HG02798 (cell line): Measurements from ENCODE around the gene THY1.
"Not testable (repeated sequence)": the region's sequence is repeated elsewhere in the genome, so short reads cannot be mapped to it uniquely, and the experiment has no call there.

Experiments
- ATAC-seq: cut with Tn5 transposase; IDR thresholded peaks from one replicate; pipeline ENCODE4 v1.9.1; 2021; ENCODE audit warnings: mild to moderate bottlenecking; ENCODE audit not compliant: unreplicated experiment, poor library complexity

Gene THY1

DNA sequence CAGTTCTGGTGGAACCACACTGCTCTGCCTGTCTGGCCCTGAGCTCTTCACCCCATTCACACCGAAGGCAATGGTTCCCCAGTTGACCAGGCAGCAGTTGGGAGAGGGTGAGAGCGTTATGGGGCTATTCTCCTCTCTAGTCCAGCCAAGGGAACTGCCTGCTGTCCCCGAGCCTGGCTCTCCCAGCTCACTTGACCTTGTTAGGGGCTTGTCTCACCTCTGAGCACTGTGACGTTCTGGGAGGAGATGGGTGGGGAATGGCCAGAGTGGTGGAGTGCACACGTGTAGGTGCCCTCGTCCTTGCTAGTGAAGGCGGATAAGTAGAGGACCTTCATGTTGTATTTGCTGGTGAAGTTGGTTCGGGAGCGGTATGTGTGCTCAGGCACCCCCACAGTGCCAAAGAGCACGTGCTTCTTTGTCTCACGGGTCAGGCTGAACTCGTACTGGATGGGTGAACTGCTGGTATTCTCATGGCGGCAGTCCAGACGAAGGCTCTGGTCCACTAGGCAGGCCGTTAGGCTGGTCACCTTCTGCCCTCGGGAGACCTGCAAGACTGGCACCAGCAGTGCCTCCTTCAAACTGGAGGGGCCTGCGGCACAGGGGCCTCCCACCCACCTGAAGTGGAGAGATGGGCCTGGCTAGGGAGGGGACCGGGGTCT lies 3.0 kb downstream of the THY1 start:
- ATAC-seq: no peak

GRCh38 chr11:119419246-119419645 lies 3.7 kb downstream of the THY1 start:
- no peak for ATAC-seq

GRCh38 chr11:119418759-119419158 lies 4.2 kb downstream of the THY1 start:
- no peak for ATAC-seq

- ATAC-seq: no peak
These were observed 5.0 kb downstream of the THY1 start for GRCh38 chr11:119417726-119418540.

- no peak for ATAC-seq
These were observed 6.1 kb downstream of the THY1 start for GRCh38 chr11:119416606-119417580.

DNA sequence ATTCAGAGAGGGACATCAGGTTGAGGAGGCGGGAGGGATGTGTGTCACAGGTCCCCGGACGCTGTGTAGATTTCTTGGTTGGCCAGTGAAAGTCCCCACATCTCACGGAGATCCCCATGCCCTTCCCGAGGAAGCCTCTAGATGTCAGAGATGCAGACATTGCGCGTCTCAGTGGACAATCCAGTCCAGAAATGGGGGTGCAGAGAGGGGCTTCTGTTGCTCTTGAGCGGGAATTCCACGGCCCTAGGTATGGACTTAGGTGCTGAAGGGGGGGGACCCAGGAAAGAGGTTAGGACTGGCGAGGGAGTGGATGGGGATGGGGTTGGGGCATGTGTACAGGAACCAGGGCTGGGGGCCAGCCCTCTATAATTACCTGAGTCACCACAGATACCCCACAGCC lies 7.0 kb downstream of the THY1 start:
- ATAC-seq: no peak

- no peak for ATAC-seq
These were observed 7.5 kb downstream of the THY1 start for GRCh38 chr11:119415517-119415916.

- no peak for ATAC-seq
These were observed 8.2 kb downstream of the THY1 start for GRCh38 chr11:119414734-119415133.

- no peak for ATAC-seq
These were observed 8.7 kb downstream of the THY1 start for GRCh38 chr11:119414321-119414720.

GRCh38 chr11:119412072-119412471 lies 10.9 kb downstream of the THY1 start:
- ATAC-seq: no peak

- no peak for ATAC-seq
These were observed 12.5 kb downstream of the THY1 start for GRCh38 chr11:119410501-119410900.

DNA sequence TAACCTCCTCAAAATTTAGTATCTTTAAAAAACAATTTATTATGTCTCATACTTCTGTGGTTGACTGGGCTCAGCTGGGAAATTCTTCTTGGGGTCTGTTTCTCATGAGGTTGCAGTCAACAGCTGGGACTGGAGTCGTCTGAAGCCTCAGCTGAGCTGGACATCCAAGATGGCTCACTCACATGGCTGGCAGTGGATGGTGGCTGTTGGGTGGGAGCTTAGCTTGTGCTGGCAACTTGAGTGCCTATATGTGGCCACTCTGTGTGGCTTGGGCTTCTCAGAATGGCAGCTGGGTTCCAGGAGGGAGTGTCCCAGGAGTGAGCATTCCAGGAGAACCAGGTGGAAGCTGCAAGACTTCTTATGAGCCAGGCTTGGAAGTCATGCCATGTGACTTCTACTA lies 13.2 kb downstream of the THY1 start:
- no peak for ATAC-seq

GRCh38 chr11:119406005-119406404 lies 17.0 kb downstream of the THY1 start:
- ATAC-seq: no peak

DNA sequence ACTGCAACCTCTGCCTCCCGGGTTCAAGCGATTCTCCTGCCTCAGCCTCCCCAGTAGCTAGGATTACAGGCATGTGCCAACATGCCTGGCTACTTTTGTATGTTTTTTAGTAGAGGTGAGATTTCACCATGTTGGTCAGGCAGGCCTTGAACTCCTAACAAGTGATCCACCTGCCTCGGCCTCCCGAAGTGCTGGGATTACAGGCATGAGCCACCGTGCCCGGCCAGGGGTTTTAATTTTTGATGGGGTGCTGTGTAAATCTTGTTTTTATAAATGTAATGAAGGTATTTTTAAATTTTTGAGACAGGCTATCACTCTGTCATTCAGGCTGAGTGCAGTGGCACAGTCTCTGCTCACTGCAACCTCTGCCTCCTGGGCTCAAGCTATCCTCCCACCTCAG lies 17.5 kb downstream of the THY1 start:
- not testable (repeated sequence) for ATAC-seq

- ATAC-seq: no peak
These were observed 18.1 kb downstream of the THY1 start for GRCh38 chr11:119404872-119405271.

DNA sequence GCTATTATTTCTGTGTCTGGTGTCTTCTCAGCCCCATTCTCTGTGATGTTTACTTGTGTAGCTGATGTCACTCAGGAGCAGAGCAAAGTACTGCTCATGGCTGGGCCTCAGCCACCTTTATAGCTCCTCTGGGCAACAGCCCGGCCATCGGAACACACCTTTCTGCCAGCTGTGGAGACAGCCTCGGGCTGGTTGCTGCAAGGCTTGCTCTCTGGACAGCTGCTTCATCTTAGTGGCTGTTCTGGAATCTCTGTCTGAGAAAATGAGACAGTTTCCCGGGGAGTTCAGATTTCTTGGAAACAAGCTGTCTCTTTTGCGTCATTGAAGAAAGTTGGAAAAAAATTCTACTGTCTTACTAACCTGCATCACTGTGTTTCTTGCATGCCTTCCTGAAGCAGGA lies 20.0 kb downstream of the THY1 start:
- ATAC-seq: no peak

- no peak for ATAC-seq
These were observed 20.5 kb downstream of the THY1 start for GRCh38 chr11:119402470-119402869.

- no peak for ATAC-seq
These were observed 22.1 kb downstream of the THY1 start for GRCh38 chr11:119400860-119401259.

GRCh38 chr11:119397740-119398139 lies 25.2 kb downstream of the THY1 start:
- no peak for ATAC-seq

GRCh38 chr11:119396835-119397234 lies 26.1 kb downstream of the THY1 start:
- ATAC-seq: no peak

DNA sequence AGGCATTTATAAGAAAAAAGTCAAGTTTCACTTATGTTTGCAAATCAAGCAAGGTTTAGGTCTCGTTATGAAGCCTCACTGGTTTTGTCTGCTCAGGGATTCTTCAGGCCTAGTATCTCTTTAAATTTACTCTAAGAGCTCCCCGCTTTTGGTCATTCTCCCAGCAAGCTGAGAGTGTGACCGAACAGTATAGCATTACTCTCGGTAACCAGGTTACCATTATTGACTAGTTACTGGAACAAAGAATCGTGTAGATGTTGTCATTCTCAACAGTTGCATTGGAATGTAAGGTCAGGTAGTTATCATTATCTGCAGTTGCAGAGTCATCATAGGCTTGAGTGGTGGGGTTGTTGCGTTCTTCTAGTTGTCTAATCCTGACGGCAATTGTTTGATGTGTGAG lies 31.7 kb downstream of the THY1 start:
- no peak for ATAC-seq
